OCI-LY7 (cell line): Measurements from ENCODE around the gene ADCY3. TPM values are rescaled to one million over a fixed set of nuclear protein-coding genes. Genes with fewer than 3 reads are reported as not detected.

Experiments used
- BruUV-seq: library from RNA; stranded (reverse); fragments of 400-500 nt; replicated peaks from 2 replicates; lab custom pipeline; 2021; lab: Mats Ljungman, UMichigan
- CTCF ChIA-PET: fragments of 300-600 bp; sonication (Branson Sonifier 250); formaldehyde crosslinking; loops from one replicate; lab custom pipeline; 2022; ENCODE audit warnings: antibody characterized with exemption; ENCODE audit not compliant: unreplicated experiment; lab: Charles Lee
- POLR2A ChIA-PET: fragments of 300-600 bp; sonication (Branson Sonifier 250); formaldehyde crosslinking; loops from one replicate; lab custom pipeline; 2022; ENCODE audit warnings: antibody characterized with exemption; lab: Charles Lee
- DNase-seq: peaks from one replicate; pipeline ENCODE4 v3.0.0-alpha.2; 2015; ENCODE audit warnings: low spot score
- H2AFZ ChIP-seq: fragments of 200-600 bp; sonication (generic), shearing (Covaris generic); 2 replicates; pipeline ENCODE4 v1.6.1; 2014; ENCODE audit warnings: mild to moderate bottlenecking, antibody characterized with exemption, low read length, moderate library complexity
- H3K27ac ChIP-seq: fragments of 200-600 bp; sonication (generic); 2 replicates; pipeline ENCODE4 v1.5.1; 2014; ENCODE audit warnings: mixed run types, low read depth, mild to moderate bottlenecking, moderate library complexity, low read length, inconsistent platforms; ENCODE audit not compliant: poor library complexity, severe bottlenecking
- H3K36me3 ChIP-seq: fragments of 200-600 bp; sonication (generic); 2 replicates; pipeline ENCODE4 v1.6.1; 2014; ENCODE audit warnings: mild to moderate bottlenecking, antibody characterized with exemption, low read length, moderate library complexity, mixed read lengths; ENCODE audit not compliant: insufficient read depth
- H3K4me1 ChIP-seq: fragments of 200-600 bp; sonication (generic); 2 replicates; pipeline ENCODE4 v1.5.1; 2014; ENCODE audit warnings: mild to moderate bottlenecking, low read length; ENCODE audit not compliant: insufficient read depth, poor library complexity, severe bottlenecking
- H3K4me2 ChIP-seq: fragments of 200-600 bp; sonication (generic); 2 replicates; pipeline ENCODE4 v1.6.1; 2014; ENCODE audit warnings: mild to moderate bottlenecking, low read length
- H3K4me3 ChIP-seq: fragments of 200-600 bp; sonication (generic); 2 replicates; pipeline ENCODE4 v1.5.1; 2014; ENCODE audit warnings: mild to moderate bottlenecking, low read depth, low read length; ENCODE audit not compliant: poor library complexity, severe bottlenecking
- H3K79me2 ChIP-seq: fragments of 200-600 bp; sonication (generic); 2 replicates; pipeline ENCODE4 v1.6.1; 2016; ENCODE audit warnings: low read depth, mild to moderate bottlenecking, low read length, moderate library complexity, mixed read lengths; ENCODE audit not compliant: insufficient read depth
- H3K9me2 ChIP-seq: fragments of 200-600 bp; sonication (generic); 2 replicates; pipeline ENCODE4 v1.6.1; 2016; ENCODE audit warnings: mild to moderate bottlenecking, low read length, mixed read lengths; ENCODE audit not compliant: insufficient read depth
- H3K9me3 ChIP-seq: fragments of 200-600 bp; sonication (generic); 2 replicates; pipeline ENCODE4 v1.6.1; 2014; ENCODE audit warnings: mild to moderate bottlenecking, mixed run types, low read length, mixed read lengths
- H4K20me1 ChIP-seq: fragments of 200-600 bp; sonication (generic); 2 replicates; pipeline ENCODE4 v1.6.1; 2014; ENCODE audit warnings: mild to moderate bottlenecking, antibody characterized with exemption, low read length, moderate library complexity, mixed read lengths; ENCODE audit not compliant: insufficient read depth
- EZH2phosphoT487 ChIP-seq: fragments of 200-600 bp; sonication (generic); IDR thresholded peaks from 2 replicates; pipeline ENCODE4 v1.6.1; 2018; ENCODE audit warnings: low read depth, borderline replicate concordance, mild to moderate bottlenecking, mixed run types, antibody characterized with exemption, low read length, moderate library complexity, mixed read lengths
- intact Hi-C: fragments of 100-400 bp; cut with micrococcal nuclease; formaldehyde crosslinking; loops from one replicate; pipeline ENCODE4 v1.10.0; 2022; ENCODE audit not compliant: unreplicated experiment
- total RNA-seq, 2 experiments: library from RNA; depleted of rRNA in 1 of 2; stranded (reverse); fragments of >200 nt in 1 of 2; shearing (Covaris generic) in 1 of 2; gene quantifications; 2 replicates each; pipeline ENCODE4 v1.2.3, GENCODE V29; 2014 to 2022
- TF ChIP-seq, protein P1 (sequence below): fragments of 200-600 bp; sonication (generic); conservative IDR thresholded peaks from 2 replicates; pipeline ENCODE4 v1.5.1; 2014; ENCODE audit warnings: mild to moderate bottlenecking, antibody characterized with exemption, low read length, moderate library complexity, mixed read lengths

The ADCY3 gene
- total RNA-seq, 2 experiments from 2014 or later: 45.8 to 55.0 TPM

DNA sequence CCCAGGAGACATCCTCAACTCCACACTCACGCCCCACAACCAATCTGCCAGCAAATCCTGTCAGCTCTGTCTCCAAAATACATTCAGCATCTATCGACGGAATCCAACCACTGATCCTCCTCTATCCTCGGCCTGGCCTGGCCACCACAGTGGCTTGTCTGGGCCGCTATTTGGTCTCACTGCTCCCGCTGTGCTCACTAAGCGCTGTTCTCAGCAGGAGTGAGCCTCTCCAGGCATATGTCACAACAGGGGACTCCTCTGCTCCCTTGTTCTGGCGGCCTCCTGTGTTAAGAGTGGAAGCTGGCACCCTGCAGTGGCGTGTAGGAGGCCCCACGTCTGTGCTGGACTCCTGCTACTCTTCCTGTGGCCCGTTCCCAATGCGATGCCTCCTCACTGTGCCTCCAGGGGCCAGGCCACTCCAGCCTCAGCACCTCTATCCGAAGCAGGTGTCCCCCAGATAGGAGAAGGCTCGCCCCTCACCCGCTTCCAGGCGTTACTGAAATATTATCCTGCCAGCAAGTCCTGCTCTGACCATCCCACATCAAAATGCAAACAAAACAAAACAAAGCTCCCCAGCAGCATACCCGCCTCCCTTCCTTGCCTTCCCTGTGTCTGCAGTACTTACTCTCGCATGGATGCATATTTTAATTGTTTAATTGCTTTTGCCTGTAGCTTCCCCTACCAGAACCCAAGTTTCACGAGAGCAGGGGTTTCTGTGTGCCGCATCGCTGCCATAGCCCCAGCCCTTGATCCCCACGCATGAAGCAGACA is 86.9 kb downstream of the ADCY3 start:
- ChIA-PET CTCF (no interaction called here), POLR2A (interaction anchor here (0.7 kb wide), 1 partner anchor 24 kb away, joined by 3 read pairs; no protein-coding TSS in a partner anchor)
- TF ChIP-seq, protein P1, sequence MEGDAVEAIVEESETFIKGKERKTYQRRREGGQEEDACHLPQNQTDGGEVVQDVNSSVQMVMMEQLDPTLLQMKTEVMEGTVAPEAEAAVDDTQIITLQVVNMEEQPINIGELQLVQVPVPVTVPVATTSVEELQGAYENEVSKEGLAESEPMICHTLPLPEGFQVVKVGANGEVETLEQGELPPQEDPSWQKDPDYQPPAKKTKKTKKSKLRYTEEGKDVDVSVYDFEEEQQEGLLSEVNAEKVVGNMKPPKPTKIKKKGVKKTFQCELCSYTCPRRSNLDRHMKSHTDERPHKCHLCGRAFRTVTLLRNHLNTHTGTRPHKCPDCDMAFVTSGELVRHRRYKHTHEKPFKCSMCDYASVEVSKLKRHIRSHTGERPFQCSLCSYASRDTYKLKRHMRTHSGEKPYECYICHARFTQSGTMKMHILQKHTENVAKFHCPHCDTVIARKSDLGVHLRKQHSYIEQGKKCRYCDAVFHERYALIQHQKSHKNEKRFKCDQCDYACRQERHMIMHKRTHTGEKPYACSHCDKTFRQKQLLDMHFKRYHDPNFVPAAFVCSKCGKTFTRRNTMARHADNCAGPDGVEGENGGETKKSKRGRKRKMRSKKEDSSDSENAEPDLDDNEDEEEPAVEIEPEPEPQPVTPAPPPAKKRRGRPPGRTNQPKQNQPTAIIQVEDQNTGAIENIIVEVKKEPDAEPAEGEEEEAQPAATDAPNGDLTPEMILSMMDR: no peak
- no peak for TF ChIP-seq EZH2phosphoT487
- Histone ChIP-seq H3K36me3 (peaks cover 36% of the 10 kb centered on the region), H3K4me1 (no peaks in the 10 kb centered on the region), H3K9me3 (no peaks in the 10 kb centered on the region), H2AFZ (no peak overlapping the region), H4K20me1 (no peaks in the 10 kb centered on the region), H3K9me2 (no peaks in the 10 kb centered on the region), H3K79me2 (no peaks in the 10 kb centered on the region), H3K4me3 (no peak overlapping the region), H3K4me2 (no peak overlapping the region), H3K27ac (no peak overlapping the region)
- DNase-seq: no peak
- BruUV-seq: no TSS peak
- intact Hi-C loops: no loop called here

DNA sequence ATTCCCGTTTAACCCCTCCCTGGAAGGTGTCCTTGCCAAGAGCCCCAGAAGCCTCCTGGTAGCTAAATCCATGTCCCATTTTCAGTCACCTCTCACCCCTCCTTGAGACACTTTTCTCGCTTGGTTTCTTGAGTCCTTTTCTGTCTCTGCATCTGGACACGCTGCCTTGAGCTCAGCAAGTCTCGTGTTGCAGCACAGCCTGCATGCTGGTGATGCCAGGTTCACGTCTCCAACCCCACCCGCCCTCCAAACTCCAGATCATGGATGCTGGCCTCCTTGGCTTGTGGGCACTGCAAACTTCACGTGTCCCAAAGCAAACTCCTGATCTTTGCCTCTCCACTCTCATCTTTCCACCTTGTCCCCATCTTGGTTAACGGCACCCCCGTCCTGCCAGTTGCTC is 87.5 kb downstream of the ADCY3 start:
- peaks cover under 1% of the 10 kb centered on the region for H3K4me1 ChIP-seq
- H3K9me2 ChIP-seq: no peaks in the 10 kb centered on the region
- no peak for DNase-seq
- H4K20me1 ChIP-seq: no peaks in the 10 kb centered on the region
- H3K79me2 ChIP-seq: no peaks in the 10 kb centered on the region
- intact Hi-C loops: no loop called here
- POLR2A ChIA-PET: no interaction called here
- no peak overlapping the region for H2AFZ ChIP-seq
- no peaks in the 10 kb centered on the region for H3K9me3 ChIP-seq
- CTCF ChIA-PET: no interaction called here
- TF ChIP-seq, protein P1: no peak
- no peak for TF ChIP-seq EZH2phosphoT487
- H3K27ac ChIP-seq: no peak overlapping the region
- no peak overlapping the region for H3K4me2 ChIP-seq
- no TSS peak for BruUV-seq
- peaks cover 36% of the 10 kb centered on the region for H3K36me3 ChIP-seq
- no peak overlapping the region for H3K4me3 ChIP-seq

DNA sequence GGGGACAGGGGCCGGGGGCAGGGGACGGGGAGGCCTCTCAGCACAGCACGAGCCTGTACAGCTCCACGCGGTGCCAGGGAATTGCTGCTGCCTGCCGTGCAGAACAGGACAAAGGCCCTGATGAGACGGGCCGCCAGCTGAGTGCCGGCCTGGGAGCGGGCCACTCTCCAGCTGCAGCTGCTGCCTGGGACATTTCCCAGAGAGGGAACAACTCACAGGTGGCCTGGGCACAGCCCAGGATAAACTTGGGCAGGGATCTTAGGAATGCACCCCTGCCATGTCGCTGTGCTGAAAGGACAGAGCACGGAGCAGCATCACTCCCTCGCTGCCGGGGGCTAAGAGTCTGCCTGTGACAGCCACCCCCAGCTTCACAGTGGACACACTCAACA is 88.0 kb downstream of the ADCY3 start:
- intact Hi-C loops: no loop called here
- no TSS peak for BruUV-seq
- POLR2A ChIA-PET: no interaction called here
- CTCF ChIA-PET: no interaction called here
- no peak overlapping the region for H2AFZ ChIP-seq
- no peaks in the 10 kb centered on the region for H4K20me1 ChIP-seq
- no peak overlapping the region for H3K27ac ChIP-seq
- H3K9me2 ChIP-seq: no peaks in the 10 kb centered on the region
- H3K9me3 ChIP-seq: no peaks in the 10 kb centered on the region
- H3K4me1 ChIP-seq: peaks cover 5% of the 10 kb centered on the region
- no peaks in the 10 kb centered on the region for H3K79me2 ChIP-seq
- TF ChIP-seq, protein P1: no peak
- no peak for TF ChIP-seq EZH2phosphoT487
- peaks cover 36% of the 10 kb centered on the region for H3K36me3 ChIP-seq
- no peak overlapping the region for H3K4me3 ChIP-seq
- no peak for DNase-seq
- no peak overlapping the region for H3K4me2 ChIP-seq
